HG03175 (cell line): ENCODE data around the gene ZNRF3.

Experiments used
- ATAC-seq: cut with Tn5 transposase; IDR thresholded peaks from one replicate; pipeline ENCODE4 v1.9.1; 2021; ENCODE audit warnings: mild to moderate bottlenecking, moderate library complexity; ENCODE audit not compliant: unreplicated experiment

The ZNRF3 gene

GRCh38 chr22:29106839-29107238, 223.5 kb downstream of the ZNRF3 start:
- ATAC-seq: no peak
